A549 (cell line): ENCODE data around the gene MBNL3. TPM values are rescaled to one million over a fixed set of nuclear protein-coding genes. Genes with fewer than 3 reads are reported as not detected.

ENCODE experiments used
- ATAC-seq, 2 experiments: fragments of 200-7000 bp in 1 of 2; fragments of >200 bp in 1 of 2; cut with Nextera tagmentation in 1 of 2; cut with Tn5 transposase in 1 of 2; 3 replicates each; pipeline versions ENCODE4 v1.8.0 to v1.9.1; 2018 to 2020; ENCODE audit warnings: mild to moderate bottlenecking in 1 of 2, moderate library complexity in 1 of 2
- CTCF ChIA-PET: fragments of 300-600 bp; sonication (Branson Sonifier 250); formaldehyde crosslinking; extraction: SDS; loops from one replicate; lab custom pipeline; 2021; ENCODE audit warnings: antibody characterized with exemption, inconsistent platforms; lab: Yijun Ruan, JAX
- POLR2A ChIA-PET: fragments of 350-600 bp; formaldehyde crosslinking; extraction: SDS; loops from one replicate; lab custom pipeline; 2021; ENCODE audit warnings: antibody characterized with exemption, inconsistent platforms; lab: Yijun Ruan, JAX
- DNase-seq, 2 experiments: peaks; one replicate each; pipeline versions ENCODE4 v3.0.0 to v3.0.0-alpha.2; 2011 to 2016; ENCODE audit warnings: low read depth in 1 of 2, low spot score in 1 of 2
- FAIRE-seq: peaks from 2 replicates; lab custom pipeline; 2011; peaks lifted over from hg19 to GRCh38; lab: Jason Lieb, UNC
- H3K27ac ChIP-seq, 2 experiments: fragments of >200 bp; sonication (Bioruptor Twin); formaldehyde crosslinking; 3 replicates each; pipeline ENCODE4 v1.5.1; 2016 to 2017
- H3K4me1 ChIP-seq: fragments of >200 bp; sonication (Bioruptor Twin); formaldehyde crosslinking; 3 replicates; pipeline ENCODE4 v1.6.1; 2016
- H3K4me2 ChIP-seq: fragments of >200 bp; sonication (Bioruptor Twin); formaldehyde crosslinking; 3 replicates; pipeline ENCODE4 v1.6.1; 2016
- H3K4me3 ChIP-seq: fragments of >200 bp; sonication (Bioruptor Twin); formaldehyde crosslinking; 3 replicates; pipeline ENCODE4 v1.5.1; 2016
- H3K9me3 ChIP-seq: fragments of >200 bp; sonication (Bioruptor Twin); formaldehyde crosslinking; 3 replicates; pipeline ENCODE4 v1.6.1; 2016
- CTCF ChIP-seq: fragments of >200 bp; sonication (Bioruptor Twin); formaldehyde crosslinking; IDR thresholded peaks from 3 replicates; pipeline ENCODE4 v1.5.1; 2016
- EHMT2 ChIP-seq: fragments of 200-600 bp; sonication (generic); IDR thresholded peaks from 2 replicates; pipeline ENCODE4 v1.6.1; 2016; ENCODE audit warnings: antibody characterized with exemption, low read depth, mild to moderate bottlenecking, moderate library complexity
- ELK1 ChIP-seq: fragments of 150-350 bp; IDR thresholded peaks from 2 replicates; pipeline ENCODE4 v1.6.1; 2014; ENCODE audit warnings: low read depth, mild to moderate bottlenecking, low read length
- FOSL2 ChIP-seq, 2 experiments: fragments of 450-650 bp in 1 of 2; fragments of >200 bp in 1 of 2; sonication (Bioruptor Twin) in 1 of 2; formaldehyde crosslinking; IDR thresholded peaks; 2 replicates each; pipeline versions ENCODE4 v1.5.0 to v1.6.1; 2016 to 2020; ENCODE audit warnings: mild to moderate bottlenecking in 1 of 2, moderate library complexity in 1 of 2
- HES2 ChIP-seq: fragments of >200 bp; sonication (Bioruptor Twin); formaldehyde crosslinking; IDR thresholded peaks from 2 replicates; pipeline ENCODE4 v1.6.1; 2016
- HOXA7 ChIP-seq: fragments of 250-450 bp; sonication (Bioruptor Pico); IDR thresholded peaks from 2 replicates; pipeline ENCODE4 v1.5.0; 2020; ENCODE audit warnings: mild to moderate bottlenecking, moderate library complexity
- KDM1A ChIP-seq: fragments of 200-600 bp; sonication (generic); IDR thresholded peaks from 2 replicates; pipeline ENCODE4 v1.6.1; 2016; ENCODE audit warnings: low read depth, mild to moderate bottlenecking
- MAZ ChIP-seq: fragments of 150-350 bp; IDR thresholded peaks from 2 replicates; pipeline ENCODE4 v1.6.1; 2014; ENCODE audit warnings: antibody characterized with exemption, low read depth, low read length, borderline replicate concordance
- MYC ChIP-seq: IDR thresholded peaks from 2 replicates; pipeline ENCODE4 v1.6.1; 2012; ENCODE audit warnings: mild to moderate bottlenecking, inconsistent platforms, low read length, improper control_type of control experiment, borderline replicate concordance
- NR3C1 ChIP-seq: fragments of >200 bp; sonication (Bioruptor Twin); formaldehyde crosslinking; IDR thresholded peaks from 3 replicates; pipeline ENCODE4 v1.6.1; 2017
- POLR2A ChIP-seq: IDR thresholded peaks from 2 replicates; pipeline ENCODE4 v1.6.1; 2012; ENCODE audit warnings: mild to moderate bottlenecking, low read length
- RCOR1 ChIP-seq: fragments of 150-350 bp; IDR thresholded peaks from 2 replicates; pipeline ENCODE4 v1.6.1; 2014; ENCODE audit warnings: antibody characterized with exemption, low read length, low read depth
- RFX5 ChIP-seq: fragments of 450-650 bp; IDR thresholded peaks from 2 replicates; pipeline ENCODE4 v1.7.1; 2014; ENCODE audit warnings: antibody characterized with exemption, mild to moderate bottlenecking, moderate library complexity
- RNF2 ChIP-seq: fragments of 200-600 bp; sonication (generic); IDR thresholded peaks from 2 replicates; pipeline ENCODE4 v1.6.1; 2016; ENCODE audit warnings: low read depth, mild to moderate bottlenecking, antibody characterized with exemption, moderate library complexity, borderline replicate concordance
- TFCP2L1 ChIP-seq: fragments of 250-450 bp; sonication (Bioruptor Pico); IDR thresholded peaks from 2 replicates; pipeline ENCODE4 v1.5.0; 2021; ENCODE audit warnings: mild to moderate bottlenecking
- ZNF302 ChIP-seq: fragments of 250-450 bp; sonication (Bioruptor Pico); IDR thresholded peaks from 2 replicates; pipeline ENCODE4 v1.9.0; 2021; ENCODE audit warnings: inconsistent platforms, mild to moderate bottlenecking, moderate library complexity
- WGBS: methylation state at CpG from one replicate; pipeline ENCODE4 v1.1.6; 2017; ENCODE audit errors: missing lambda C conversion rate; 5-methylcytosine and 5-hydroxymethylcytosine counted together
- polyA plus RNA-seq, 4 experiments: library from polyadenylated mRNA; depleted of rRNA in 3 of 4; stranded (reverse); fragments of >200 nt; fragmentation: RNase III in 1 of 4; extraction: RNeasy Plus Mini Kit Qiagen cat#74134 plus additional on column Dnase treatment in 1 of 4; gene quantifications; 2 replicates in 3 of 4; 3 replicates in 1 of 4; pipeline ENCODE4 v1.2.3, GENCODE V29; 2011 to 2017

The MBNL3 gene
- polyA plus RNA-seq, 2 of the 4 experiments (the other 2 are of a cell fraction) = not detected

DNA sequence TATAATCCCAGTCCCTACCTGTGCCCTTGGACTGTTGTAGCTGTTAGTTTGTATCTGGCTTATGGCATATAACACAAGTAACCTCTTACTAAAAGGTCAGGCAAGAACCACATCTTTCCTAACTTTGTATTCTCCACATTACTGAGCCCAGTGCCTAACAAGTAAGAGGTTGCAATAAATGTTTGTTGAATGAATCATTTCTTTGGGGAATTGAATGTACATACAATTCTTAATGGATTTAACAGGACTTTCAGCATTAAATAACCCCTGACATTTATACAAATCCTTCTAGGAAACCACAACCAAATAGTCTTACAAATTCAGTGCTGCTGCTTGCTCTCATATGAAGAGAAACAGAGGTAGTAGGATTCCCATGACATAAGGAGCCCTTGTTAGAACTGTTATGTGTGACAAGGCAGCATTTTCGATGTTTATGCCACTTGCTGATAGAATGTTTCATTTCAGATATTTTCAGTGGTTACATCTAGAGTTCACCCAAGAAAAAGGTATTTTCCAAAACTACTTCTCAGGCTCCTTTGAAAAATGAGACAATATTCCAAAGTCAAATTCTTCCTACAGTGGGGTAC is 62.0 kb downstream of the MBNL3 start:
- TF ChIP-seq EHMT2 = no peak
- no peak for TF ChIP-seq MYC
- no peak for TF ChIP-seq FOSL2 (IDR thresholded peaks at IDR 0.05)
- TF ChIP-seq FOSL2 (CRISPR knock-in tag; IDR thresholded peaks at IDR 0.05) = no peak
- no peak for TF ChIP-seq NR3C1
- TF ChIP-seq MAZ = no peak
- TF ChIP-seq ZNF302 (CRISPR knock-in tag) = no peak
- TF ChIP-seq TFCP2L1 (CRISPR knock-in tag) = no peak
- TF ChIP-seq POLR2A = no peak
- TF ChIP-seq RFX5 = no peak
- no peak for TF ChIP-seq HES2
- no peak for TF ChIP-seq RNF2
- TF ChIP-seq KDM1A = no peak
- no peak for TF ChIP-seq RCOR1
- DNase-seq (no peak), ATAC-seq (no peak), FAIRE-seq (peak; percentile 72)
- ChIA-PET CTCF (no interaction called here), POLR2A (no interaction called here)
- no peak overlapping the region for H3K27ac ChIP-seq
- no peaks in the 10 kb centered on the region for H3K9me3 ChIP-seq
- WGBS = 0% methylated on average over 1 of the region's 1 CpG
- H3K4me3 ChIP-seq = no peak overlapping the region
- H3K4me2 ChIP-seq = no peak overlapping the region
- no peaks in the 10 kb centered on the region for H3K4me1 ChIP-seq

GRCh38 chrX:132425744-132426318 is 63.0 kb downstream of the MBNL3 start:
- 7% methylated on average over 3 of the region's 3 CpGs for WGBS

More at GRCh38 chrX:132425744-132426318, 63.0 kb downstream of the MBNL3 start:
- ATAC-seq (no peak), FAIRE-seq (no peak)
- H3K4me2 ChIP-seq = no peak overlapping the region
- ChIA-PET CTCF (no interaction called here), POLR2A (no interaction called here)
- no peak overlapping the region for H3K4me3 ChIP-seq
- H3K4me1 ChIP-seq = no peaks in the 10 kb centered on the region
- no peak for TF ChIP-seq HOXA7
- no peak for TF ChIP-seq ELK1
- TF ChIP-seq POLR2A = no peak
- no peak for TF ChIP-seq CTCF
- TF ChIP-seq, all 56 proteins: peak for 0
- H3K27ac ChIP-seq = no peak overlapping the region
- no peak for DNase-seq
- no peaks in the 10 kb centered on the region for H3K9me3 ChIP-seq
